Stimulated activated CD8-positive, alpha-beta memory T cell treated with anti-CD3 and anti-CD28 coated beads, Interleukin-7, amount 100 ng/mL, for 48 hours (primary cell): ENCODE results near the gene TUT7.
"Not testable (repeated sequence)": the region's sequence is repeated elsewhere in the genome, so short reads cannot be mapped to it uniquely, and the experiment has no call there.

Experiments
- DNase-seq, 2 donors: peaks; one replicate each; pipeline ENCODE4 v3.0.0-alpha.2; 2020; ENCODE audit warnings: low read depth in 1 of 2; ENCODE audit errors: extremely low read depth in 1 of 2

Gene TUT7

GRCh38 chr9:86349271-86349670 lies 4.9 kb downstream of the TUT7 start:
- DNase-seq = no peak

GRCh38 chr9:86347991-86348390 lies 6.2 kb downstream of the TUT7 start:
- no peak for DNase-seq

- DNase-seq = no peak
These were observed 9.4 kb downstream of the TUT7 start for GRCh38 chr9:86344818-86345217.

GRCh38 chr9:86342269-86342668 lies 11.9 kb downstream of the TUT7 start:
- DNase-seq = no peak

GRCh38 chr9:86341007-86341491 lies 13.2 kb downstream of the TUT7 start:
- no peak for DNase-seq

- no peak for DNase-seq
These were observed 13.7 kb downstream of the TUT7 start for GRCh38 chr9:86340356-86341006.

GRCh38 chr9:86337469-86338108 lies 16.6 kb downstream of the TUT7 start:
- no peak for DNase-seq

- DNase-seq = no peak
These were observed 18.2 kb downstream of the TUT7 start for GRCh38 chr9:86336058-86336457.

GRCh38 chr9:86333651-86334050 lies 20.6 kb downstream of the TUT7 start:
- no peak for DNase-seq

GRCh38 chr9:86330186-86330585 lies 24.0 kb downstream of the TUT7 start:
- DNase-seq = no peak

- no peak for DNase-seq
These were observed 24.6 kb downstream of the TUT7 start for GRCh38 chr9:86329649-86330048.

GRCh38 chr9:86328156-86328555 lies 26.1 kb downstream of the TUT7 start:
- DNase-seq = no peak

GRCh38 chr9:86326536-86326935 lies 27.7 kb downstream of the TUT7 start:
- DNase-seq = no peak

- no peak for DNase-seq
These were observed 29.3 kb downstream of the TUT7 start for GRCh38 chr9:86324901-86325300.

- DNase-seq = no peak
These were observed 29.9 kb downstream of the TUT7 start for GRCh38 chr9:86324308-86324707.

- DNase-seq = no peak
These were observed 31.1 kb downstream of the TUT7 start for GRCh38 chr9:86322973-86323644.

GRCh38 chr9:86321373-86321772 lies 32.8 kb downstream of the TUT7 start:
- DNase-seq = no peak

GRCh38 chr9:86318187-86318586 lies 36.0 kb downstream of the TUT7 start:
- no peak for DNase-seq

- DNase-seq = no peak
These were observed 39.1 kb downstream of the TUT7 start for GRCh38 chr9:86315078-86315477.

GRCh38 chr9:86312959-86313358 lies 41.3 kb downstream of the TUT7 start:
- DNase-seq = not testable (repeated sequence)

- no peak for DNase-seq
These were observed 45.5 kb downstream of the TUT7 start for GRCh38 chr9:86308687-86309086.

GRCh38 chr9:86304236-86304730 lies 49.9 kb downstream of the TUT7 start:
- DNase-seq = no peak
